NCI-H446 treated with DMSO at 0.1 percent for 48 hours (cell line): ENCODE data around the gene HEMK1.

Source experiments
- DNase-seq: peaks from one replicate; lab custom pipeline; 2025; lab: John Stamatoyannopoulos, UW

Gene HEMK1

DNA sequence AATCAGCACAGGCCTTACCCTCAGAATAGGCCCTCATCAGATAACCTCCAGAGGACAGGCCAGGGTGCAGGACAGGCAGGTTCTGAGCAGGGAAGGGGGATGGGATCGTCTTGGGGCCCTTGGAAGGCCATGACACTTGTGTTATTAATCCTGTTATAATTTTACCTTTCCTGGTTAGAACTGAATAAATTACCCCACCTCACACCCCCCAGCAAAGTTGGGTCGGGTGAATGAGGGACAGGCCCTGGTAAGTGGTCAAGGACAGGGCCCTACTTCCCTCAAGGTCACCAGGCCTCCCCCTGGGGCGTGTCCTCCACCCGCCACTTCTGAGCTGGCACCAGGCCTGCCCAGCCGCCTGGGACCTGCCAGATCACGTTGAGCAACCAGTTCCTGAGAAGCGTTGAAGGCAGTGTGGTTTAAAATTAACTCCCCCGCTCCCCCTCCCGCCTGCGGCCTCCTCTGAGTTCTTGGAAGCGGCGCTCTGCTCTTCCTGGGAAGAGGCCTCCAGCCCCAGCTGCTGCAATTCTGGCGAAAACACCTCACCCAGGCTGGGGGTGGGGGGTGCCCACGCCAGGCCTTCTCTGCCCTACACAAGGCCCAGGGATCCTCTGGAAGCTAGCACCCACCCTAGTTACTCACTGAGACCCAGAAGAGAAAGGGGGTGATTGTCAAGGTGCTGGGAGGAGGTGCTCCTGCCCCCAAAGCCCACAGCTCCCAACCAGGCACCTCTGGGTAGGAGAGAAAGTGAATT lies 31.7 kb downstream of the HEMK1 start:
- DNase-seq = peak; percentile 86

- DNase-seq = no peak
Measured at GRCh38 chr3:50602595-50603191, 33.4 kb downstream of the HEMK1 start.

GRCh38 chr3:50603261-50604109 lies 34.2 kb downstream of the HEMK1 start:
- DNase-seq = no peak

- no peak for DNase-seq
Measured at GRCh38 chr3:50604110-50604621, 34.8 kb downstream of the HEMK1 start.

- no peak for DNase-seq
Measured at GRCh38 chr3:50604628-50605588, 35.6 kb downstream of the HEMK1 start.

GRCh38 chr3:50605901-50606326 lies 36.6 kb downstream of the HEMK1 start:
- DNase-seq = no peak

- no peak for DNase-seq
Measured at GRCh38 chr3:50606596-50606995, 37.3 kb downstream of the HEMK1 start.

DNA sequence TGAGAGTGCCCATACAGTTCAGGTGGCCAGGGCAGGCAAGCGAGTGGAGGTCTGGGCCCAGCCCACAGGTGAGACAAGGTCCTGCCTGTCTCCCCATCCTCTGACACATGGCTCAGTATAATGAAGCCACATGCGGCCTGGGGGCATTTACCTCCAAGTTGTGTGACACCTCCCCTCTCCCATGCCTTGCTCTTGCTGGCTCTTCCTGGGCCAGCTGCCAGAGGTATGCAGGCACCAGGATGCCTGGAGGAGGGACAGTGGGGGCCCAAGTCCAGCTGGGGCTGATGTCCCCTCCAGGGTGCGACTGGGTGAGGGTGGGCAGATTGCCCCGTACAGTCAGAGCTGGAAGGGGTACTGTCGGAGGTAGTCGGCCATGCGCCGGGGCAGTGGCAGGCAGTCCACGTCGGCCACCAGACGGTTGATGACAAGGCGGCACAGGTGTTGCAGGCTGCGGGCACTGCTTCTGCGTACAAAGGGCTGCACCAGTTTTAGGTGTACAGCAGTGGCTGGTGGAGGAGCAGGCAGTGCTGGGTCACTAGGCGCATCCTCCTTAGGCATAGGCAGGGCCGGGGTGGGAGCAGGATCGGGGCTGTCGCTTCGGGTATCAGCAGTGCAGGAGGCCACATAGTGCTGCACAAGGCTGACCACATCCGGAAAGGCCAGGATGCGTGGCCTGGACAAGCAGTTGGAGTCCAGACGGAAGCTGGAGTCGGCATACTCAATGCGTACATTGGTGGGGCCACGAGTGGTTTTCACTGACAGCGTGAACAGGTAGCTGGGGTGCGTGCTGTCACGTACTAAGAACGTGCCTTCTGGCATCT lies 38.2 kb downstream of the HEMK1 start:
- no peak for DNase-seq

DNA sequence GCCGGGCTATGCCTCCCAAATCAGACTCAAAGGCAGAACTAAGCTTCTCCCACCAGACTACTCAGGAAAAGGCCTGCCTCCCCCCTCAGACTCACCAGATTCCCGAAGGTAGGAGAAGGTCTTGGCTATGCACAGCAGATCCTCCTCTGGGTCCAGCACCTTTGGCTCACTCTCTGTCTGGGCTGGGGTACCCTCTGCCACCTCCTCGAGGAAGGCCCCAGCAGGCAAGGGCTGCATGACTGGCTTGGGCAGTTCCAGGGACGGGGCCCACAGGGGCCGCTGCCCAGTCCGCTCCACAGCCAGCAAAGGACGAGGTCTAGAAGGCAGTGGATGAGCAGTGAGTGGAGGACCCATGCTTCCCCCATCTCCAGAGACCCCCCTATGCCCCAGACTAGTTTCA lies 39.0 kb downstream of the HEMK1 start:
- DNase-seq = no peak

DNA sequence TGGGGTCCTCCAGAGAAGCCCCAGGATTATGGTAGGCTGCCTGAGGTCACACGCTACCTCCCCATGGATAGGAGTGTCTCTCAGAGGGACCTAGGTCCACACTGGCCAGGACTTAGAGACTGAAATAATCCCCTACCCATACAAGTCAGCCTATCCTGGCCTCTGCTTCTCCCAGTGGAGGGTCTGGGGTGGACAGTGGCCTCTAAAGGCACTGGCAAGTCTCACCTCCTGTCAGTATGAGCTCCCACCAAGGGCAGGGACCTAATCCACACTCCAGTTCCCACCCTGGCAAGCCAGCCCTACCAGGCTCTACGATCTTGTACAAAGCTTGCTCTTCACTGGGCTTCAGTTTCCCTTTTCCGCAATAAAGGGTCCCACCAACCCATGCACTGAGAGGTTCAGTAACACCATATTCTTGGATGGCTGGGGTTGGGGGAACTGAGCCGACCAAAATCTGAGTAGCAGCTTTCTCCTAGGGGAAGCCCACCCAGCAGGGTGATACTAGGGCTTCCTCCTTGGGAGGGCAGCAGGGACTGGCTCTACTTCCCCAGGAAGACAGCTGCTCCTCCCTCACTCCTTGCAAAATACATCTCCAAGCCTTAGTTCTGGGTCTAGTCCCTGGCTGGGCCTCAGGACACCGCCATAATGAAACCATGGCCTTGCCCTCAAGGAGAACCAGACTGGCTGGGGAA lies 39.9 kb downstream of the HEMK1 start:
- no peak for DNase-seq

- DNase-seq = no peak
Measured at GRCh38 chr3:50609763-50610085, 40.4 kb downstream of the HEMK1 start.

GRCh38 chr3:50610181-50610971 lies 41.1 kb downstream of the HEMK1 start:
- no peak for DNase-seq

DNA sequence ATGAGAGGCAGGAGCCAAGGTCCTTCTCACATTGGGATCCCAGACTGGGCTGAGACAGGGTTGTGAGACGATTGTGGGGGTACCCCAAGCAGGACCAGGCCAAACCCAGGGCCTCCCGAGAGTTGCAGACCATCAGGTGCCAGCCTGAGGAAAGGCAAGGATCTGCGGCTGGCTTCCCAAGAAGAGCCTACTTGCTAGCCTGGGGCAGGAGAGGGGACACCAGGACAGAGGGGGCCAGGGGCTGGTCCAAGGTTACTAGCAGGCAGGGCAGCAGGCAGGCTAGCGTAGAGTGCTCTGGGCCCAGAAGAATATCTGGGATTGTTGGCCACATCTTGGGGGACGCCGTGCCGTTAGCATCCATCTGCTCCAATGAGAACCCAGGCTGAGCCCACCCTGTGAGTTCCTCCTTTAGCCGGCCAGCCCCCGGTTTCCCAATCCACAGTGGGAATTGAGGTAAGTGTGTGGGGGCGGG lies 41.7 kb downstream of the HEMK1 start:
- no peak for DNase-seq

- peak; percentile 80 for DNase-seq
Measured at GRCh38 chr3:50611464-50612233, 42.3 kb downstream of the HEMK1 start, which contains the start of gene CISH. TSS of gene CISH (minus strand) at chr3:50611774. CDS start at chr3:50611650, 124 bp downstream.

GRCh38 chr3:50612234-50612882 lies 43.0 kb downstream of the HEMK1 start:
- DNase-seq = no peak

DNA sequence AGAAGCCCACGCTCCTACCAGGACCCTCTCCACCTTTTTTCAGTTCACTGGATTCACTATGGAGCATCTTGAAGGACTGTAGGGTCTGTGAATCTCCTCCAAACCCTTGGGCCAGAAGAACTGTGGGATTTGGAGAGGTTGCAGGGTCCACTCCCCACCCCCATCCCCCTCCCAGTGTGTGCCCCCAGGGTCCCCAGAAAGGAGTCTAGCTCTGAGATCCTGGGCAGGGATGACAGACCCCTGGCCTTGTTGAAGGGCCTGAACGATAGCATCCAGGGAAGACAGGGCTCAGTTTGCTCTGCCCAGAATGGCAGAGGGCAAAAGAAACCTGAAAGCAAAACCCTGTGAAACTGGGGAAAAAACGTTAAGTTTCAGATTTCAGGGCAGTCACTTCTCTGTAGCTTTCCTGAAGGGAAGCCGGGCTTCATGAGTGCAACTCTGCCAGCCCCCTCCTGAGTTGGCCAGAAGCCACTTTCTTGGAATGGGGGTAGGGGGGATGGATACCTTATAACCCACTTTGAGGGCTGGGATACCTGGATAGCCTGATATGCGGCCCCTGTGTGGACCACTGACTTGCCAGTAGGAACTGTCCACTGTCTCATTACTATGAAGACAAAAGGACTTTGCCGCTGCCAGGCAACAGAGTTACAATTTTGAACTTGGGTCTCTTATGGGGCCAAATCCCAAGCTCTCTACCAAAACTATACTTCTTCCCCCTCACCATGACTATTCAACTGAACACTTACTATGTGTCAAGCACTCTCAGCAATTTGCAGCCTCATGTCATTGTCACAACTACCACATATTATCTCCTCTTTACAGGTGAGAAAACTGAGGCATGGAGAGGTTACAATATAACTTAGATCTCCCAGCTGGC lies 43.9 kb downstream of the HEMK1 start:
- no peak for DNase-seq

DNA sequence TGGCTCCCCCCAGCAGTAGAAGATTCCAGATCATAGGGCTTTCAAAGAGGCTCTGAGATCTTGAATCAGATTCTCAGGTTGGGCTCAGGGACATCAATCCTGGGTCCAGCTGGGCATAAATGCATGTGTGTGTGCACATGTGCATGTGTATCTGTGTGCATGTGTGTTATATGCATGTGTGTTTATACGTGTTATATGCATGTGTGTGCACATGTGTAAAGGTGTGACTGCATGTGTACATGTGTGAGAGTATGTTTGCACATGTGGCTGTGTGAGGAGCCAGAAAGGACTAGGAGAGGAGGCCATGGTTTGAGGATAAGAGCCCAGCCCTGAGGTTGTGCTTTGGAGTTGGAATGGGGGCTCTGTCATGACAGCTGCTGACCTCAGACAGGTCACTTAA lies 45.9 kb downstream of the HEMK1 start:
- DNase-seq = no peak
